ENCODE data around the gene JPH4.

The JPH4 gene

GRCh38 chr14:23562822-23563472 lies 15.6 kb downstream of the JPH4 start:
- peak; percentile 73 for DNase-seq (ENCODE audit: low spot score)

GRCh38 chr14:23561873-23562821 lies 16.4 kb downstream of the JPH4 start:
- no peak for DNase-seq (ENCODE audit: low spot score)

- DNase-seq (ENCODE audit: low spot score), result no peak
Observed at GRCh38 chr14:23561259-23561658, 17.3 kb downstream of the JPH4 start.

- DNase-seq (ENCODE audit: low spot score), result no peak
Observed at GRCh38 chr14:23559926-23560520, 18.6 kb downstream of the JPH4 start.

- peak; percentile 73 for DNase-seq (ENCODE audit: low spot score)
Observed at GRCh38 chr14:23559010-23559925, 19.3 kb downstream of the JPH4 start.

GRCh38 chr14:23558346-23559009 lies 20.1 kb downstream of the JPH4 start:
- no peak for DNase-seq (ENCODE audit: low spot score)

- DNase-seq (ENCODE audit: low spot score), result no peak
Observed at GRCh38 chr14:23557946-23558345, 20.6 kb downstream of the JPH4 start.

- no peak for DNase-seq (ENCODE audit: low spot score)
Observed at GRCh38 chr14:23557521-23557920, 21.1 kb downstream of the JPH4 start.

- DNase-seq (ENCODE audit: low spot score), result no peak
Observed at GRCh38 chr14:23556700-23557440, 21.7 kb downstream of the JPH4 start.

GRCh38 chr14:23555882-23556699 lies 22.5 kb downstream of the JPH4 start, which contains the start of gene THTPA:
Gene THTPA (plus strand): TSS chr14:23556271. CDS start chr14:23556758, 487 bp downstream.
- DNase-seq (ENCODE audit: low spot score), result peak; percentile 97

- no peak for DNase-seq (ENCODE audit: low spot score)
Observed at GRCh38 chr14:23555533-23555881, 23.1 kb downstream of the JPH4 start.

GRCh38 chr14:23551266-23552028 lies 27.1 kb downstream of the JPH4 start, which contains the start of gene ZFHX2:
Gene ZFHX2 (minus strand): TSS chr14:23551765. CDS start chr14:23535325, 16,440 bp downstream.
- peak; percentile 87 for DNase-seq (ENCODE audit: low spot score)

GRCh38 chr14:23550812-23551265 lies 27.8 kb downstream of the JPH4 start:
- DNase-seq (ENCODE audit: low spot score), result no peak

GRCh38 chr14:23550131-23550811 lies 28.3 kb downstream of the JPH4 start:
- no peak for DNase-seq (ENCODE audit: low spot score)

- DNase-seq (ENCODE audit: low spot score), result no peak
Observed at GRCh38 chr14:23548351-23549318, 30.0 kb downstream of the JPH4 start.

- no peak for DNase-seq (ENCODE audit: low spot score)
Observed at GRCh38 chr14:23547924-23548323, 30.7 kb downstream of the JPH4 start.

Measured in Ammon's horn (tissue), 1 donor.